ENCODE measurements around the gene SLC9A6.

The SLC9A6 gene

GRCh38 chrX:136061286-136061685, 76.1 kb downstream of the SLC9A6 start:
- Histone ChIP-seq H3K4me2 (ENCODE audit: insufficient read depth, low read length) (no peak overlapping the region), H3K9me3 (ENCODE audit: insufficient read depth, low read length, severe bottlenecking) (no peaks in the 10 kb centered on the region), H3K27ac (ENCODE audit: low read length) (no peak overlapping the region), H3K4me1 (ENCODE audit: insufficient read depth, low read length) (peaks cover 4% of the 10 kb centered on the region; the same call in 1 of the 2 replicates), H4K20me1 (ENCODE audit: insufficient read depth, low read length) (no peaks in the 10 kb centered on the region), H3K79me2 (ENCODE audit: insufficient read depth, low read length) (no peaks in the 10 kb centered on the region), H3K4me3 (ENCODE audit: low read depth in 1 of 2, low read length in 2 of 2) (no peak overlapping the region), H3K9ac (ENCODE audit: low read depth, low read length) (no peak overlapping the region), H3K36me3 (ENCODE audit: insufficient read depth, low read length) (no peaks in the 10 kb centered on the region), H3K27me3 (ENCODE audit: insufficient read depth, low read length, poor library complexity) (no peaks in the 10 kb centered on the region), H2AFZ (ENCODE audit: low read depth, low read length) (no peak overlapping the region)
- TF ChIP-seq CTCF (IDR thresholded peaks at IDR 0.05; ENCODE audit: borderline replicate concordance, extremely low read depth, low read length, poor library complexity, severe bottlenecking) (no peak), EZH2 (IDR thresholded peaks at IDR 0.05; ENCODE audit: borderline replicate concordance, low read depth, low read length, severe bottlenecking) (no peak)
- DNase-seq, result no peak
- ATAC-seq (ENCODE audit: insufficient read depth, low read depth), result no peak

GRCh38 chrX:136061696-136062095, 76.5 kb downstream of the SLC9A6 start:
- DNase-seq (no peak), ATAC-seq (ENCODE audit: insufficient read depth, low read depth) (no peak)
- no peaks in the 10 kb centered on the region for H3K79me2 ChIP-seq (ENCODE audit: insufficient read depth, low read length)
- H3K36me3 ChIP-seq (ENCODE audit: insufficient read depth, low read length), result no peaks in the 10 kb centered on the region
- H3K9ac ChIP-seq (ENCODE audit: low read depth, low read length), result no peak overlapping the region
- H3K9me3 ChIP-seq (ENCODE audit: insufficient read depth, low read length, severe bottlenecking), result no peaks in the 10 kb centered on the region
- H3K4me1 ChIP-seq (ENCODE audit: insufficient read depth, low read length), result peaks cover 4% of the 10 kb centered on the region; the same call in 1 of the 2 replicates
- H3K27me3 ChIP-seq (ENCODE audit: insufficient read depth, low read length, poor library complexity), result no peaks in the 10 kb centered on the region
- H3K4me2 ChIP-seq (ENCODE audit: insufficient read depth, low read length), result no peak overlapping the region
- no peak overlapping the region for H2AFZ ChIP-seq (ENCODE audit: low read depth, low read length)
- TF ChIP-seq EZH2 (IDR thresholded peaks at IDR 0.05; ENCODE audit: borderline replicate concordance, low read depth, low read length, severe bottlenecking), result no peak
- TF ChIP-seq CTCF (IDR thresholded peaks at IDR 0.05; ENCODE audit: borderline replicate concordance, extremely low read depth, low read length, poor library complexity, severe bottlenecking), result no peak
- no peak overlapping the region for H3K4me3 ChIP-seq (ENCODE audit: low read depth in 1 of 2, low read length in 2 of 2)
- no peaks in the 10 kb centered on the region for H4K20me1 ChIP-seq (ENCODE audit: insufficient read depth, low read length)
- no peak overlapping the region for H3K27ac ChIP-seq (ENCODE audit: low read length)

DNA sequence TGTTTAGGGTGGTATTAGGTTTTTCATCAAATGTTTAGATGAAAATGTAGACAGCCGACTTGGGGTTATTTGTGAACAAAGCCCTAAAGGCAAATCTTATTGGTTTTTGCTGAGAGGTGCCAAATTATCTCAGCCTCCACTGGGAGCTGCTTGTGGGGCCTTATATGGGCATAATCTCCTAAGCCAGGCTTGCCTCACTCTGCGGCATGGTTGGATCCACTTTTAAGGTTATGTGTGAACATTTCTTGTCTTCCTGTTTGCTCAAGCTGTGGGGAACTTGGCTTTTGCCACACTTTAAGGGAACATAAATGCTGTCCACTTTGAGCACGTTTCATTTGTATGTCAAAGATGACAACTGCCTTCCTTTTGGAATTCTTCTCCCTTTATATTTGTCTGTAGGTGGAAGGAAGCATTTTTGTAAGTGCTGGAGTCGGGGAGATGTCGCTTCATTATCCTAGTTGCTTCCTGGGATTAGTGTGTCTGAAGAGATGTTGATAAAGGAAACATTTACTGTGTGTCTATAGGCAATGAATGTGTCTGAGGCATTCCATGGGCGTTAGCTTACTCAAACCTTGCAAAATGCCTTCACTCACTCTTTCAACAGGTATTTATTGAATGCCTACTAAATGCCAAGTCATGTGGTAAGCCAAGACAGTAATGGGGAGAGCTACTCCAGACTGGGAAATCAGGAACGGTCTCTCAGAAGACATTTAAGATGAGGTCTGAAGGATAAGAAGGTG, 78.3 kb downstream of the SLC9A6 start:
- no peak overlapping the region for H3K4me2 ChIP-seq (ENCODE audit: insufficient read depth, low read length)
- no peak overlapping the region for H3K4me3 ChIP-seq (ENCODE audit: low read depth in 1 of 2, low read length in 2 of 2)
- TF ChIP-seq CTCF (IDR thresholded peaks at IDR 0.05; ENCODE audit: borderline replicate concordance, extremely low read depth, low read length, poor library complexity, severe bottlenecking), result no peak
- no peak for TF ChIP-seq EZH2 (IDR thresholded peaks at IDR 0.05; ENCODE audit: borderline replicate concordance, low read depth, low read length, severe bottlenecking)
- H3K27me3 ChIP-seq (ENCODE audit: insufficient read depth, low read length, poor library complexity), result no peaks in the 10 kb centered on the region
- no peaks in the 10 kb centered on the region for H3K9me3 ChIP-seq (ENCODE audit: insufficient read depth, low read length, severe bottlenecking)
- H3K27ac ChIP-seq (ENCODE audit: low read length), result no peak overlapping the region
- no peak overlapping the region for H2AFZ ChIP-seq (ENCODE audit: low read depth, low read length)
- H3K9ac ChIP-seq (ENCODE audit: low read depth, low read length), result no peak overlapping the region
- no peak for ATAC-seq (ENCODE audit: insufficient read depth, low read depth)
- no peaks in the 10 kb centered on the region for H4K20me1 ChIP-seq (ENCODE audit: insufficient read depth, low read length)
- H3K4me1 ChIP-seq (ENCODE audit: insufficient read depth, low read length), result peaks cover 4% of the 10 kb centered on the region; the same call in 1 of the 2 replicates
- H3K36me3 ChIP-seq (ENCODE audit: insufficient read depth, low read length), result no peaks in the 10 kb centered on the region
- DNase-seq, result no peak
- H3K79me2 ChIP-seq (ENCODE audit: insufficient read depth, low read length), result no peaks in the 10 kb centered on the region
